AG09309 (cell line): ENCODE data around the gene TNRC6B.
A peak's percentile ranks its signal among the peaks of the same experiment; 100 is the strongest.

Experiments used
- DNase-seq: peaks from one replicate; pipeline ENCODE4 v3.0.0-alpha.2; 2010; ENCODE audit warnings: low read depth
- H3K4me3 ChIP-seq: 2 replicates; pipeline ENCODE4 v1.5.1; 2011; ENCODE audit warnings: mild to moderate bottlenecking, low read depth, low read length, moderate library complexity; ENCODE audit not compliant: control insufficient read depth
- TF ChIP-seq, protein P1 (sequence below): IDR thresholded peaks from 2 replicates; pipeline ENCODE4 v1.5.1; 2011; ENCODE audit warnings: mild to moderate bottlenecking, low read depth, low read length, inconsistent platforms; ENCODE audit not compliant: insufficient read depth, control insufficient read depth; ENCODE audit errors: missing control alignments

TNRC6B gene

DNA sequence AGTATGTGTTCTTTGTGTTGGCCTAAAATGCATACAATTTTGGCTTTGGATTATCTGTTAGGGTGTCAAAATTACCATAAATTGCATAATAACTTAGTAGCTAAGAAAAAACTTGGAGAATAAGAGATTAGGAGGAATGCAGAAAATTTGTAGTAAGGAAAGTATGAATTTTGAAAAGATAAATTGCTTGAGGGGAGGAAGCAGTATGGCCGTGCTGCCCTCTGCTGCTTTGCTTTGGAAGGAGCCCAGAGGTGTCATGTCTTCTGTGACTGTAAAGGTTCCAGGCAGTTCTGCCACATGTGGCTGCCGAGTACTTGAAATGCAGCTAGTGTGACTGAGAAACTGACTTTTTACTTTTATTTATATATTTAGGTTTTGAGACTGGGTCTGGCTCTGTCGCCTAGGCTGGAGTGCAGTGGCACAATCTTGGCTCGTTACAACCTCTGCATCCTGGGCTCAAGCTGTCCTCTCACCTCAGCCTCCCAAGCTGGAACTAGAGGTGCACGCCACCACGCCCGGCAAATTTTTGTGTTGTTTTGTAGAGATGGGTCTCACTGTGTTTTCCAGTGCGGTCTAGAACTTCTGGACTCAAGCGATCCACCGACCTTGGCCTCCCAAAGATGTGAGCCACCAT is 170.4 kb downstream of the TNRC6B start:
- TF ChIP-seq, protein P1, sequence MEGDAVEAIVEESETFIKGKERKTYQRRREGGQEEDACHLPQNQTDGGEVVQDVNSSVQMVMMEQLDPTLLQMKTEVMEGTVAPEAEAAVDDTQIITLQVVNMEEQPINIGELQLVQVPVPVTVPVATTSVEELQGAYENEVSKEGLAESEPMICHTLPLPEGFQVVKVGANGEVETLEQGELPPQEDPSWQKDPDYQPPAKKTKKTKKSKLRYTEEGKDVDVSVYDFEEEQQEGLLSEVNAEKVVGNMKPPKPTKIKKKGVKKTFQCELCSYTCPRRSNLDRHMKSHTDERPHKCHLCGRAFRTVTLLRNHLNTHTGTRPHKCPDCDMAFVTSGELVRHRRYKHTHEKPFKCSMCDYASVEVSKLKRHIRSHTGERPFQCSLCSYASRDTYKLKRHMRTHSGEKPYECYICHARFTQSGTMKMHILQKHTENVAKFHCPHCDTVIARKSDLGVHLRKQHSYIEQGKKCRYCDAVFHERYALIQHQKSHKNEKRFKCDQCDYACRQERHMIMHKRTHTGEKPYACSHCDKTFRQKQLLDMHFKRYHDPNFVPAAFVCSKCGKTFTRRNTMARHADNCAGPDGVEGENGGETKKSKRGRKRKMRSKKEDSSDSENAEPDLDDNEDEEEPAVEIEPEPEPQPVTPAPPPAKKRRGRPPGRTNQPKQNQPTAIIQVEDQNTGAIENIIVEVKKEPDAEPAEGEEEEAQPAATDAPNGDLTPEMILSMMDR: peak; percentile 81
- no peak overlapping the region for H3K4me3 ChIP-seq
- DNase-seq: no peak

DNA sequence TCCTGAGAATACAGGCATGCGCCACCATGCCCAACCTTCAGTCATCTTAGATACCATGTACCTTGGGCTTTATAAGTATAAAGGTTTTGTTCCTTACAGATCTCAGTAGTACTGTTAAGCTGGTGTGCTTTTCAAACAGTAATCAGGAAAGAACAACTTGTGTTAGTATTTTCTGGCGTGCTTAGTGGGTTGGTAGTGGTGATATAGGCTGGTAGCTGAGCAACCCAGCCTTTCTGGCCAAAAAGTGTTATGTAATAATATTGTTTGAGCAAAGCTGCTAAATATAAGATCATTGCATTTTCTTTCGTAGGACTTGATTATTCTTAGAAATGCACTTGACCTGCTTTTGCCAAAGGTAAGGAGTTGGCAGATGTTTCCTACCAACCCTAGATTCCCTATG is 175.0 kb downstream of the TNRC6B start:
- DNase-seq: no peak
- TF ChIP-seq, protein P1: no peak
- no peak overlapping the region for H3K4me3 ChIP-seq

DNA sequence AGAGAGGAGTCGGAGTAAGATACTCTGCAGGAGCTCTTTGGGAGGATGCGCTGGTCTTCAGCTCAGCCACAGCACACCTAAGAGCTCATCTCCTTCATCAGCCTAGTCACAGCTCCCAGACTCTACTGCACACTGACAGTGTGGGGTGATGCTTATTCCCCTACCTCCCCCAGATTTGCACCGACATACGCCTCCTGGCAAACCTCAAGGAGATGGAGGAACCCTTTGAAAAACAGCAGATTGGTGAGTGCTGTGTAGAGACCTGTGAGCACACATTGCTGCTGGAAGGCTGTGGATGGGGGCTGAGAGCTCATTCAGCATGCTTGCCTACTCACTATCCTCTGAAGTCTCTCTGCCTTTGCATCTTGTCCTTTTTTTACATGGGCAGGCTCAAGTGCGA is 183.4 kb downstream of the TNRC6B start:
- no peak for DNase-seq
- no peak overlapping the region for H3K4me3 ChIP-seq
- TF ChIP-seq, protein P1: no peak

DNA sequence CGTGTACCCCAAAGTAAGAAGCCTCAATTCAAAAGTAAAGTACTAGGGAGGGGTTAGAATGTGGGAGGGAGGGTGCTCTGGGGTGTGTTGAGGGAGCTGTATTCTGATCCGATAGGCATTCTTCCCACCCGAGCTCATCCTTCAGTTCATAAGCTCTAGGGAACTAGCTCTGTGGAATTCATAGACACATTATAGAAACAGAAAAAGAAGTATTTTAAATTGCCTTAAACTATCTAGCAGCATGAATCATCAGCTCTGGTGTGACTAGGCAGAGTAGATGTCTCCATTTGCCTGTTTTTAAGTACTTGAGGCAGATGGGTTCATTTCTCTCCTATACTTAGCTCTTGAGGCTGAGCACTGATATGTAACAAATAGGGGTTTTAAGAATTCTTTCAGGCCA is 185.3 kb downstream of the TNRC6B start:
- H3K4me3 ChIP-seq: no peak overlapping the region
- TF ChIP-seq, protein P1: no peak
- no peak for DNase-seq

DNA sequence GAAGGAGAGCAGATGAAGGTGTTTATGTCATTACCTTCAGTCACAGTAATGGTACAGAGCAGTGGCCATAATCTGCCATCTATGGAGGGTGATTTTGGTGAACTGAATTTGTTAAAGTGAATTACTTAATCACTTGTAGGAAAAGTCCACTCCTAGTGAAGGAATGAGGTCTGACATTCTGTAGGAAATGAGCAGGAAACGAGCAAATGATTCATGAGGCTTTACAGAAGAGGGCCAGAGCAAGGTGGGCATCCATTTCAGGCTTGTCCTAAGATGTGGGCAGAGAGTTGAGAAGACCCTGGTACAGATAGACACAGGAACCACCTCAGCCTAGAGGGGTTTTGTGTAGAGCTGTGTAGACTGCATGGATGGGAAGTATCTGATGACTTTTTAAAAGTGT is 186.7 kb downstream of the TNRC6B start:
- TF ChIP-seq, protein P1: no peak
- DNase-seq: no peak
- H3K4me3 ChIP-seq: no peak overlapping the region

DNA sequence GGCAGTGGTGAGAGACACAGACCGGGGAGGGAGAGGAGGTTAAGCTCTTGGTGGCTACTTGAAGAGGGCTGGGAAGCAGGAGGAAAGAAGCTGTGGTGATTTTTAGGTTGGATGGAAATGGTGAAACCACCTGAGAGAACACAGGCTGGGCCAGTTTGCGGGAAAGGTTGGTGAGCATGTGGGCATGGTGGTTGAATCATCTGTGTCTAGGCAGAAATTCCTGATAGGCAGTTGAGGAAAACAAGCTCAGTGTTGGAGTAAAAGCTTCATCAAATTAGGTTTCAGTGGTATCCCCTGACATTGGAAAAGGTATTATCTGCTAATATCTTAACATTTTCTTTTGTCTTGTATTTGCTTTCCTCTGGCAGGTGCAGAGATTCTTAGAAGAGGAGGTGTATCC is 188.3 kb downstream of the TNRC6B start:
- H3K4me3 ChIP-seq: no peak overlapping the region
- TF ChIP-seq, protein P1: no peak
- DNase-seq: no peak
